Thyroid gland (tissue), 4 donors: ENCODE measurements around the gene TEAD2.

Experiments
- POLR2A ChIP-seq, 2 donors: fragments of 450-650 bp; IDR thresholded peaks; one replicate each; pipeline ENCODE4 v1.6.1; 2017; ENCODE audit warnings: antibody characterized with exemption in 2 of 2, mild to moderate bottlenecking in 2 of 2, moderate library complexity in 1 of 2
- TF ChIP-seq, protein P1 (sequence below), 6 experiments: fragments of 200-600 bp in 3 of 6; fragments of 450-650 bp in 3 of 6; sonication (generic) in 3 of 6; IDR thresholded peaks; one replicate each; pipeline ENCODE4 v1.5.1; 2016 to 2019; ENCODE audit warnings: antibody characterized with exemption in 6 of 6, mild to moderate bottlenecking in 2 of 6, inconsistent platforms in 1 of 6, moderate library complexity in 1 of 6

DNA sequence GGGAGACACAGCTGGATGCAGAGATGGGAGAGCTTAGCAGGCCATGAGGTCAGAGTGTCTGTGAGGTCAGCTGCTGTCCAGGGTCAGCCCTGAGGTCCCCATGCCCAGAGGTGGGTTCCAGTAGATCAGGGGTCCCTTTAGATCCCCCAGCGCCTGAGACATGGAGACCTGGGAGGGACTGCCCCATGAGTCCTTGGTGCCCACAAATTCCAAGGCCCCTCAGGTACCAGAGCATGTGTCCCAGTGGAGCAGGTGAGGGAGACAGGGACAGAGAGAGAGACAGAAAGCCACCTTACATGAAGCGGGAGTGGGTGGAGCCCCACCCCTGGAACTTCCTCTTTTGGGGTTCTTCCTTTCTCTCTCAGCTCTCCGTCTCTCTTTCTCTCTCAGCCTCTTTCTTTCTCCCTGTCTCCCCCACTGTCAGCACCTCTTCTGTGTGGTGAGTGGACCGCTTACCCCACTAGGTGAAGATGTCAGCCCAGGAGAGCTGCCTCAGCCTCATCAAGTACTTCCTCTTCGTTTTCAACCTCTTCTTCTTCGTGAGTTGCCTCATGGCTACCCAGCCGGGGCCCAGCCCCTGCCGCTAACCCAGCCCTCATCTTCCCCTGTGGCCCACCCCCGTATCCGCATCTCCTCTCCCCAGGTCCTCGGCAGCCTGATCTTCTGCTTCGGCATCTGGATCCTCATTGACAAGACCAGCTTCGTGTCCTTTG is 27.0 kb downstream of the TEAD2 start, which contains the start of gene CD37:
- TF ChIP-seq, protein P1, sequence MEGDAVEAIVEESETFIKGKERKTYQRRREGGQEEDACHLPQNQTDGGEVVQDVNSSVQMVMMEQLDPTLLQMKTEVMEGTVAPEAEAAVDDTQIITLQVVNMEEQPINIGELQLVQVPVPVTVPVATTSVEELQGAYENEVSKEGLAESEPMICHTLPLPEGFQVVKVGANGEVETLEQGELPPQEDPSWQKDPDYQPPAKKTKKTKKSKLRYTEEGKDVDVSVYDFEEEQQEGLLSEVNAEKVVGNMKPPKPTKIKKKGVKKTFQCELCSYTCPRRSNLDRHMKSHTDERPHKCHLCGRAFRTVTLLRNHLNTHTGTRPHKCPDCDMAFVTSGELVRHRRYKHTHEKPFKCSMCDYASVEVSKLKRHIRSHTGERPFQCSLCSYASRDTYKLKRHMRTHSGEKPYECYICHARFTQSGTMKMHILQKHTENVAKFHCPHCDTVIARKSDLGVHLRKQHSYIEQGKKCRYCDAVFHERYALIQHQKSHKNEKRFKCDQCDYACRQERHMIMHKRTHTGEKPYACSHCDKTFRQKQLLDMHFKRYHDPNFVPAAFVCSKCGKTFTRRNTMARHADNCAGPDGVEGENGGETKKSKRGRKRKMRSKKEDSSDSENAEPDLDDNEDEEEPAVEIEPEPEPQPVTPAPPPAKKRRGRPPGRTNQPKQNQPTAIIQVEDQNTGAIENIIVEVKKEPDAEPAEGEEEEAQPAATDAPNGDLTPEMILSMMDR (IDR thresholded peaks at IDR 0.05): no peak
- no peak for TF ChIP-seq POLR2A (IDR thresholded peaks at IDR 0.05)
